Pancreas (tissue), 10 donors: Measurements from ENCODE around the gene RNF220. TPM values are rescaled to one million over a fixed set of nuclear protein-coding genes. Genes with fewer than 3 reads are reported as not detected.

Source experiments
- ATAC-seq, 4 donors: fragments of 200-7000 bp; cut with Tn5 transposase; one replicate each; pipeline versions ENCODE4 v1.8.0 to v1.9.1; 2020; ENCODE audit warnings: mild to moderate bottlenecking in 4 of 4, moderate library complexity in 4 of 4
- DNase-seq, 6 donors: peaks; one replicate each; pipeline ENCODE4 v3.0.0-alpha.2; 2020
- FAIRE-seq: peaks from 2 replicates; lab custom pipeline; 2012; peaks lifted over from hg19 to GRCh38; lab: Jason Lieb, UNC
- H3K27ac ChIP-seq, 4 donors: fragments of 200-600 bp; sonication (generic); 1 replicate in 3 of 4; 2 replicates in 1 of 4; pipeline versions ENCODE4 v1.5.0 to v1.8.0; 2020
- H3K27me3 ChIP-seq, 4 donors: fragments of 200-600 bp; one replicate each; pipeline ENCODE4 v1.8.0; 2021
- H3K36me3 ChIP-seq, 3 donors: fragments of 200-600 bp; sonication (generic) in 1 of 3; one replicate each; pipeline versions ENCODE4 v1.5.0 to v1.8.0; 2020 to 2021
- H3K4me1 ChIP-seq, 3 donors: fragments of 200-600 bp; one replicate each; pipeline ENCODE4 v1.8.0; 2021
- H3K4me3 ChIP-seq, 4 donors: fragments of 200-600 bp; sonication (generic) in 2 of 4; one replicate each; pipeline versions ENCODE4 v1.5.0 to v1.8.0; 2020 to 2021
- H3K9me3 ChIP-seq, 4 donors: fragments of 200-600 bp; one replicate each; pipeline ENCODE4 v1.8.0; 2021
- CTCF ChIP-seq, 4 donors: fragments of 200-600 bp; sonication (generic) in 3 of 4; IDR thresholded peaks; one replicate each; pipeline versions ENCODE4 v1.5.0 to v1.8.0; 2021; ENCODE audit warnings: antibody characterized with exemption in 4 of 4
- WGBS, 2 donors: extraction: QIAGEN DNeasy Blood & Tissue Kit; methylation state at CpG; one replicate each; pipeline ENCODE4 v1.1.7; 2013; 5-methylcytosine and 5-hydroxymethylcytosine counted together
- intact Hi-C, 3 donors: fragments of 100-400 bp; cut with DNase I; formaldehyde crosslinking; loops; one replicate each; pipeline versions ENCODE4 v1.11.1 to v1.14.2; 2022
- polyA plus RNA-seq, 2 donors: library from polyadenylated mRNA; stranded (reverse); fragments of 200-250 nt; gene quantifications; one replicate each; pipeline ENCODE4 v1.2.3, GENCODE V29; 2013
- total RNA-seq, 6 donors: library from RNA; stranded (reverse); fragmentation: NEBNext Ultra II Directional in 4 of 6; extraction: Animal tissue kit (Norgen Biotek cat#: 25700) in 4 of 6; gene quantifications; one replicate each; pipeline versions ENCODE4 v1.2.1 to v1.2.4, GENCODE V29; 2021 to 2023
- donor health status: healthy with polysubstance abuse.
- donor health status: DM: no; HTN: no; CAD: no; lungs with moderate emphysema.
- donor health status: DM: no; HTN: no; CAD: no.
- donor health status: control.
- donor health status: control.
- donor health status: Bipolar disorder and iron deficiency.
- donor health status: DM: yes; HTN: yes; CAD: no.
- donor health status: DM: no; HTN: no; CAD: no.
- donor health status: DM: no; HTN: no; CAD: no.
- donor health status: DM: yes; HTN: yes; CAD: no.

Gene RNF220
- total and polyA plus RNA-seq, 8 donors, result 22.3 to 43.2 (median 33.0) TPM

- 65 to 75% methylated on average over 2 of the region's 2 CpGs for WGBS, 2 donors
- Histone ChIP-seq H3K27ac (no peak overlapping the region), H3K4me1 (peaks cover 0 to 4% (median 2%) of the 10 kb centered on the region in 3 donors), H3K36me3 (no peaks in the 10 kb centered on the region), H3K27me3 (peaks cover 18 to 62% (median 23%) of the 10 kb centered on the region in 4 donors), H3K9me3 (no peaks in the 10 kb centered on the region), H3K4me3 (no peak overlapping the region)
- DNase-seq (no peak), ATAC-seq (no peak), FAIRE-seq (no peak)
- intact Hi-C loops, result no loop called here
- TF ChIP-seq CTCF (IDR thresholded peaks at IDR 0.05), result no peak
These were observed 15.5 kb downstream of the RNF220 start for GRCh38 chr1:44420535-44420934.

DNA sequence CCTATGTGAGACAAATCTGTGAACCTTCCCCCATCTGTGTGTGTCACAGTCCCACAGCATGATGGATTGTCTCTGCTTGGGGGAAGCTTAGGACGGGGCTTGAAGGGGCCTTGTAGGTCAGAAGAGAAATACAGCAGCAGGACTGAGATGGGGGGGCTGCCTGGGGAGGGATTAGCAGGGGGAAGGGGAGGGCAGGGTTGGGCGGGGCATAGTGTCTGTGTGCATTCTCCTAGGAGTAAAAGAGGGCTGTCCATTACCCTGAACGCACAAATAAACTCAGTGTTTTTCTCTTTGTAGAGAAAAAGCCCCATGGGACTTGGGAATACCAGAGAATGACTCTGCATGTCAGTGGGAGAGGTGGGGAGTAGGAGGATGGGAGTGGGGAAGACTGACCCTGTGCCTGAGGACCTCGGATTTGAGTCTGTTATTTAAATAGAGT is 16.4 kb downstream of the RNF220 start:
- no peak overlapping the region for H3K4me3 ChIP-seq
- H3K36me3 ChIP-seq, result no peaks in the 10 kb centered on the region
- intact Hi-C loops, result no loop called here
- H3K4me1 ChIP-seq, result peaks cover 0 to 4% (median 2%) of the 10 kb centered on the region in 3 donors
- peaks cover 18 to 54% (median 25%) of the 10 kb centered on the region in 4 donors for H3K27me3 ChIP-seq
- H3K27ac ChIP-seq, result no peak overlapping the region
- no peaks in the 10 kb centered on the region for H3K9me3 ChIP-seq
- ATAC-seq (no peak), DNase-seq (no peak), FAIRE-seq (no peak)
- TF ChIP-seq CTCF (IDR thresholded peaks at IDR 0.05), result no peak
- WGBS, 2 donors, result 57% methylated on average over 4 of the region's 4 CpGs

GRCh38 chr1:44422161-44422560 is 17.1 kb downstream of the RNF220 start:
- intact Hi-C loops, result no loop called here
- no peak overlapping the region for H3K4me3 ChIP-seq
- no peaks in the 10 kb centered on the region for H3K36me3 ChIP-seq
- no peaks in the 10 kb centered on the region for H3K9me3 ChIP-seq
- no peak for ATAC-seq
- WGBS, 2 donors, result 62 to 77% methylated on average over 6 of the region's 6 CpGs
- FAIRE-seq, result no peak
- H3K27ac ChIP-seq, result no peak overlapping the region
- TF ChIP-seq CTCF (IDR thresholded peaks at IDR 0.05), result no peak
- peaks cover 0 to 4% (median 2%) of the 10 kb centered on the region in 3 donors for H3K4me1 ChIP-seq
- peaks cover 18 to 48% (median 27%) of the 10 kb centered on the region in 4 donors for H3K27me3 ChIP-seq
- no peak for DNase-seq

DNA sequence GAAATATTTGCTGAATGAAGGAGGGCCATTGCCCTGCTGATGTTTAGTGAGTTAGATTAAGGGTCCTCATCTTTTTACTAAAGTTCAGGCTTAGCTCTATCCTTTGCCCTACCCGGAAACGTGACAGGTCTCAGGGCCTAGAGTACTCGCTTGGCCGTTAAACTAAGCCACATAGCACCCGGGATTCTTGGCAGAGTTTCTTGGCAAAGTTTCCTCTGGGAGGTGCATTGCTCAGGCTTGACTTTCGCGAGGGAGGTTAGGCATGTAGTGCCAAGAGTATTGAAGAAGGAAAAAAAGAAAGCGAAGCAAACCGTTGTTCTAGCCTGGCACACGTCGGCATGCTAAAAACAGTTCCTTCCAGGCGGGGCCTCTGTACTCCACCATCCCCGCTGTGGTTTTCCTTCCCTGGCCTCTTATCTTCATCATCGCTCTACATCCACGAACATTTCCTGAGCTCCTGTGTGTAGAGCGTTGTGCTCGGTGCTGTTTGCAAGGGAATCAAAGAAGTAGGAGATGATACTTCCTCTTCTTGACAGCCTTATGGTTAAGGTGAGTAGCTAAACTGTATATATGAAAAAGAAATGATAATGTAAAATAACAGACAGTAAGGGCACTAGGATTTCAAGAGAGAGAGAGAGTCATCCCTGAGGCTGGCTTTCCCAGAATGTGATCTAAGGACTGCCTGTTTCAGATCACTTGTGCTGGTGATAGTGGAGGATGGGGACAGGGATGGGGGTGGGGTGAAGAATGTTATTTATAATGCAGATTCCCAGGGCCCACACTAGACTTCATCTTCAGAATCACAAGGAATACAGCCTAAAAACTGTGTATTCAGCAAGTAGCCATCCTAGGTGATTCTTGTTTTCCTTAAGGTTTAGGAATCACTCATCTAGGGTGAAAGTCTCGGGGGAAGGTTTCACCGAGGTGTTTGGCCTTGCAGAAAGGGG is 18.8 kb downstream of the RNF220 start:
- Histone ChIP-seq H3K27ac (no peak overlapping the region), H3K4me1 (peaks cover 0 to 2% (median 0%) of the 10 kb centered on the region in 3 donors), H3K4me3 (no peak overlapping the region), H3K36me3 (no peaks in the 10 kb centered on the region), H3K27me3 (peaks cover 14 to 34% (median 24%) of the 10 kb centered on the region in 4 donors), H3K9me3 (no peaks in the 10 kb centered on the region)
- ATAC-seq, result peak; percentile 95 to 100 (median 97)
- TF ChIP-seq CTCF (IDR thresholded peaks at IDR 0.05), result no peak
- peak; percentile 5 for FAIRE-seq
- 14 to 16% methylated on average over 19 of the region's 19 CpGs for WGBS, 2 donors
- DNase-seq, result peak in 5 of 6 donors; percentile 44 to 81 (median 78)
- intact Hi-C loops, result no loop called here
